ENCODE data around the gene CFAP92. TPM values are rescaled to one million over a fixed set of nuclear protein-coding genes. Genes with fewer than 3 reads are reported as not detected.

Gene CFAP92
- total RNA-seq, 1 experiment from 2014 or later, result 0.92 TPM

DNA sequence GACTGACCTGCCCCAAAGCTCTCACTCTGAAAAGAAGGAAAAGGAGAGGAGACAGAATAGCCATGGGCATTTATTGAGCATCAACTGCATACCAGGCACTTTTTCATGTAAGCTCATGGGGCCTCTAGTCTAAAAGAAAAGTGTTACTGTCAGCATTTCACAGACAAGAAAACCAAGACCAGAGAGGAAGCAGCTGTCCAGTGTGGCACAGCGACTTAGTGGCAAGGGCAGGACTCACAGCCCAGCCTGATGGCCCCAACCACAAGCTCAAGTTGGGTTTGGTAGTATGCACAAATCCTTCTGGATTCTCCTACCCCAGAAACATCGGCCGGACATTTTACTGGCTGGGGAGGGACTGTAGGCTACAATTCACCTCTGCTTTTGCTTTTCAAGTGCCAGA lies 13.0 kb upstream of the CFAP92 start:
- no peak overlapping the region for H3K18ac ChIP-seq (ENCODE audit: insufficient read length, low read depth, low read length)
- H3K14ac ChIP-seq (ENCODE audit: insufficient read depth, low read length), result no peak overlapping the region
- no peak overlapping the region for H2BK120ac ChIP-seq (ENCODE audit: low read depth, low read length, poor library complexity, severe bottlenecking)
- no peak overlapping the region for H3K56ac ChIP-seq (ENCODE audit: insufficient read length, low read depth, low read length)
- H3K27ac ChIP-seq (ENCODE audit: insufficient read length, low read depth, low read length), result no peak overlapping the region
- Mint-ChIP-seq H3K9me3 (peaks cover 0 to 4% of the 10 kb centered on the region in 2 experiments; a peak in 4 of 5 replicates), H3K27me3 (ENCODE audit: low read depth) (peaks cover 70% of the 10 kb centered on the region), H3K36me3 (ENCODE audit: insufficient read depth in 1 of 3, low read depth in 3 of 3) (no peaks in the 10 kb centered on the region; a peak in 1 of 7 replicates), H3K4me3 (no peak overlapping the region), H3K27ac (no peak overlapping the region), H3K4me1 (peaks cover 0 to 10% of the 10 kb centered on the region in 2 experiments; a peak in 3 of 4 replicates)
- no peak for DNase-seq
- H2AK5ac ChIP-seq (ENCODE audit: insufficient read length, low read length), result no peak overlapping the region
- H3K9me3 ChIP-seq (ENCODE audit: control insufficient read depth, low read depth, low read length), result no peaks in the 10 kb centered on the region
- H3K9ac ChIP-seq (ENCODE audit: extremely low read depth, insufficient read length, low read length), result no peak overlapping the region
- no peak overlapping the region for H4K91ac ChIP-seq (ENCODE audit: insufficient read length, low read depth, low read length)
- peaks cover 27% of the 10 kb centered on the region for H3K27me3 ChIP-seq (ENCODE audit: insufficient read depth, low read length)
- H4K20me1 ChIP-seq (ENCODE audit: control insufficient read depth, insufficient read depth, insufficient read length), result no peaks in the 10 kb centered on the region
- no peaks in the 10 kb centered on the region for H3K79me1 ChIP-seq (ENCODE audit: insufficient read depth, low read depth, low read length, poor library complexity, severe bottlenecking)
- no peak overlapping the region for H3K23ac ChIP-seq (ENCODE audit: insufficient read length, low read depth, low read length)
- H4K8ac ChIP-seq (replicated peaks; ENCODE audit: insufficient read length, low read depth, low read length), result no peak overlapping the region
- H2AFZ ChIP-seq (ENCODE audit: low read length), result no peak overlapping the region
- H2BK12ac ChIP-seq (ENCODE audit: insufficient read length, low read depth, low read length), result no peak overlapping the region
- no CpG with 5 or more reads among the region's 3 CpGs for WGBS (ENCODE audit: extremely low coverage, insufficient read length, low lambda C conversion rate)
- H3T11ph ChIP-seq (ENCODE audit: low read length), result no peak overlapping the region
- H3K4me1 ChIP-seq (ENCODE audit: insufficient read depth, low read length), result no peaks in the 10 kb centered on the region
- no peak overlapping the region for H2BK20ac ChIP-seq (ENCODE audit: low read depth, low read length, poor library complexity, severe bottlenecking)
- H4K5ac ChIP-seq (ENCODE audit: insufficient read length, low read depth, low read length), result no peak overlapping the region
- H2BK5ac ChIP-seq (ENCODE audit: insufficient read length, low read length), result no peak overlapping the region
- H3K4me2 ChIP-seq (ENCODE audit: insufficient read depth, insufficient read length, low read length), result no peak overlapping the region
- no peak overlapping the region for H2BK15ac ChIP-seq (ENCODE audit: low read depth, low read length)
- H3K23me2 ChIP-seq (ENCODE audit: insufficient read length, low read depth, low read length, poor library complexity, severe bottlenecking), result no peaks in the 10 kb centered on the region
- TF ChIP-seq CTCF (conservative IDR thresholded peaks at IDR 0.05), result no peak
- no peaks in the 10 kb centered on the region for H3K79me2 ChIP-seq (ENCODE audit: insufficient read depth, low read length)
- no peak overlapping the region for H3K4ac ChIP-seq (ENCODE audit: low read depth, low read length)
